Measurements from ENCODE around the gene TSHZ2. TPM values are rescaled to one million over a fixed set of nuclear protein-coding genes. Genes with fewer than 3 reads are reported as not detected.

TSHZ2 gene
- total RNA-seq, 1 donor from 2014 or later, result 1.6 TPM

DNA sequence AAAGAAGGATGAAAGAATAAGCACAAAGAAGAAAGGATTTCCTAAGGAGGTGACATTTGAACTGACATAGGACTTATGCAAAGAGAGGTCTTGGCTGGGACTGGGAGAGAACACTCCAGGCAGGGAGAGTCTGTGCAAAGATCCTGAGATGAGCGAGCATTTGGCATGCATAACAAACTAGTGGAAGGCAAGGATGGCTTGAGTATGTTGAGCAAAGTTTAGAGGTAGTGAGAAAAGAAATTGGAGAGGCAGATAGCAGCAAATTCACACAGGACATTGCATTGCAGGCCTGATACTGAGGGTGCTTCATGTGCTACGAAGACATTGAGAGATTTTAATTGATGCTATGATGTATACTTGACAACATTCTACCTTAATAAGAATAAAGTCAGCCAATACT is 383.6 kb downstream of the TSHZ2 start:
- TF ChIP-seq, protein P1, sequence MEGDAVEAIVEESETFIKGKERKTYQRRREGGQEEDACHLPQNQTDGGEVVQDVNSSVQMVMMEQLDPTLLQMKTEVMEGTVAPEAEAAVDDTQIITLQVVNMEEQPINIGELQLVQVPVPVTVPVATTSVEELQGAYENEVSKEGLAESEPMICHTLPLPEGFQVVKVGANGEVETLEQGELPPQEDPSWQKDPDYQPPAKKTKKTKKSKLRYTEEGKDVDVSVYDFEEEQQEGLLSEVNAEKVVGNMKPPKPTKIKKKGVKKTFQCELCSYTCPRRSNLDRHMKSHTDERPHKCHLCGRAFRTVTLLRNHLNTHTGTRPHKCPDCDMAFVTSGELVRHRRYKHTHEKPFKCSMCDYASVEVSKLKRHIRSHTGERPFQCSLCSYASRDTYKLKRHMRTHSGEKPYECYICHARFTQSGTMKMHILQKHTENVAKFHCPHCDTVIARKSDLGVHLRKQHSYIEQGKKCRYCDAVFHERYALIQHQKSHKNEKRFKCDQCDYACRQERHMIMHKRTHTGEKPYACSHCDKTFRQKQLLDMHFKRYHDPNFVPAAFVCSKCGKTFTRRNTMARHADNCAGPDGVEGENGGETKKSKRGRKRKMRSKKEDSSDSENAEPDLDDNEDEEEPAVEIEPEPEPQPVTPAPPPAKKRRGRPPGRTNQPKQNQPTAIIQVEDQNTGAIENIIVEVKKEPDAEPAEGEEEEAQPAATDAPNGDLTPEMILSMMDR (IDR thresholded peaks at IDR 0.05; ENCODE audit: insufficient read depth, low read length, severe bottlenecking), result no peak
- no peak overlapping the region for H3K4me3 ChIP-seq (ENCODE audit: low read depth, low read length)
- no peak for DNase-seq (ENCODE audit: low read depth)
- no peak for FAIRE-seq
- H3K27me3 ChIP-seq (ENCODE audit: control insufficient read depth, insufficient read depth, low read length), result no peaks in the 10 kb centered on the region
- H3K36me3 ChIP-seq (ENCODE audit: control insufficient read depth, insufficient read depth, low read length), result no peaks in the 10 kb centered on the region

DNA sequence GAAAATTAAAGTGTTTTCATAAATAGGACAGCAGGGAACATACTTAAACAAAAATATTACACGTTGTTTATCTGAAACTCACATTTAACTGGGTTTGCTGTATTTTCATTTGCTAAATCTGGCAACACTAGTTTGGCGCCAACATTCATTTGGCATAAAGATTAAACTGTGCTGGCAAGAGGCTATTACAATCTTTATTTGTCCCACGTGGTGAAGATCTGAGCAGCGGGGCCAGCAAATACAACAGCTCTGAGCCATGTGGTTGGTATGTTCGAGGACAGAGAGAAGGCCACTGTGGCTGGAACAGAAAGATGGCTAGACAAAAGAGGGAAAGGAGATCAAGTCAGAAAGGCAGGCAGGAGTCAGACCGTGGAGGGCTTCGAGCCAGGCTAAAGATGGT is 387.3 kb downstream of the TSHZ2 start:
- Histone ChIP-seq H3K27me3 (ENCODE audit: control insufficient read depth, insufficient read depth, low read length) (no peaks in the 10 kb centered on the region), H3K4me3 (ENCODE audit: low read depth, low read length) (no peak overlapping the region), H3K36me3 (ENCODE audit: control insufficient read depth, insufficient read depth, low read length) (no peaks in the 10 kb centered on the region)
- FAIRE-seq (no peak), DNase-seq (ENCODE audit: low read depth) (no peak)
- TF ChIP-seq, protein P1 (IDR thresholded peaks at IDR 0.05; ENCODE audit: insufficient read depth, low read length, severe bottlenecking), result no peak

DNA sequence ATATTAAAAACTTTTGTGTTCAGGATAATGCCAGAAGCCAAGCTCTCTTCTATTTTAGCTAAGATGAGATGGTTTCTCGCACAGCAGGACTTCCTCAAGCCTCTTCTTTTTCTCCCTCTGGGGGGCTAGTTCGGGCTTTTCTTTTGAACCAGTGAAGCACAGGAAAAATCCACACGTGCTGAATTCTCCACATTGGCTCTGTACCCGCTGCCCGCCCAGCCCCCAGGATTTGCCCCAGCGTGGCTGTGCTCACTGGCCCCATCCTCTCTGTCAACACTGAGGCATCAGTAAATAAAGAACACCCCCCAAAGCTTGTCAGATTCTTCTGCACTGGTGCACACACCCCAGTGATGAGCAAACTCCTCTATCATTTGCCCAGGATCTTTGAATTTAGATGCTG is 388.7 kb downstream of the TSHZ2 start:
- no peak for FAIRE-seq
- TF ChIP-seq, protein P1 (IDR thresholded peaks at IDR 0.05; ENCODE audit: insufficient read depth, low read length, severe bottlenecking), result no peak
- H3K4me3 ChIP-seq (ENCODE audit: low read depth, low read length), result no peak overlapping the region
- no peaks in the 10 kb centered on the region for H3K27me3 ChIP-seq (ENCODE audit: control insufficient read depth, insufficient read depth, low read length)
- H3K36me3 ChIP-seq (ENCODE audit: control insufficient read depth, insufficient read depth, low read length), result no peaks in the 10 kb centered on the region
- DNase-seq (ENCODE audit: low read depth), result no peak

DNA sequence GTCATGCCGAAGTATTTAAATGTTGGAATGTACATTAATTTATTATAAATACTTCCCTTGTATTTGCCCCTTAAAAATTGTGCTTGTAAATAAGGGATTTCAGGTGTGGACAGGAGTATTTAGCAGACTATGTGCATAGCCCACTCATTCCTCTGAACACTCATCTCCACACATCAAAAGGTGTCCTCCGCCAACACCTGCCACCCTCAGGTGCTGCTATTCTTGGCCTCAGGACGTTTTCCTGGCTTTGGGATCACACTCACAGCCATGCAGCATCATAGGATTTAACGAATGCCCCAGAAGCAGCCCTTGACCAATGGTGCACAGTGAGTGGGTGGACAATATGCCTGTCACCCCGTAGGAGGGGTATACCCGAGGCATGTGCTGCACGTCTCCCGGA is 390.6 kb downstream of the TSHZ2 start:
- FAIRE-seq (no peak), DNase-seq (ENCODE audit: low read depth) (no peak)
- TF ChIP-seq, protein P1 (IDR thresholded peaks at IDR 0.05; ENCODE audit: insufficient read depth, low read length, severe bottlenecking), result no peak
- no peaks in the 10 kb centered on the region for H3K36me3 ChIP-seq (ENCODE audit: control insufficient read depth, insufficient read depth, low read length)
- no peak overlapping the region for H3K4me3 ChIP-seq (ENCODE audit: low read depth, low read length)
- H3K27me3 ChIP-seq (ENCODE audit: control insufficient read depth, insufficient read depth, low read length), result no peaks in the 10 kb centered on the region

DNA sequence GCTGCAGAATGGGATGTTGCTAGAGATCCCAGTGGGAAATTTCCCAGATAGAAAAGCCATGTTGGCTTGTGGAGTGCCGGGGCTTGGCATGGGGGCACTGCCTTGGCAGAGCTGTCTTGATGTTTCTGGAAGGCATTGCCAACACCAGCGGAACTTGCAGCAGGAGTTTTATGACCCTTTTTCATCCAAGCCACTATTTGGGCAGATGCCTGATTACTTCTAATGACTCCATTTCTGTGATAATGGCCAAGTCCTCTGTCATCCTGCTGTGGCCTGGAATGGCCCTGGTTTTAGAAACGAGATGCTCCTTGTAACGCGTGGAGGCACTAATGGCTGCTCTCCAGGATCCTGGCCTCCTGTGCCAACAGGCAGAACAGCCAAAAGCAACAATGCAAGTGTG is 392.5 kb downstream of the TSHZ2 start:
- no peaks in the 10 kb centered on the region for H3K36me3 ChIP-seq (ENCODE audit: control insufficient read depth, insufficient read depth, low read length)
- H3K4me3 ChIP-seq (ENCODE audit: low read depth, low read length), result no peak overlapping the region
- TF ChIP-seq, protein P1 (IDR thresholded peaks at IDR 0.05; ENCODE audit: insufficient read depth, low read length, severe bottlenecking), result no peak
- FAIRE-seq (no peak), DNase-seq (ENCODE audit: low read depth) (no peak)
- no peaks in the 10 kb centered on the region for H3K27me3 ChIP-seq (ENCODE audit: control insufficient read depth, insufficient read depth, low read length)

DNA sequence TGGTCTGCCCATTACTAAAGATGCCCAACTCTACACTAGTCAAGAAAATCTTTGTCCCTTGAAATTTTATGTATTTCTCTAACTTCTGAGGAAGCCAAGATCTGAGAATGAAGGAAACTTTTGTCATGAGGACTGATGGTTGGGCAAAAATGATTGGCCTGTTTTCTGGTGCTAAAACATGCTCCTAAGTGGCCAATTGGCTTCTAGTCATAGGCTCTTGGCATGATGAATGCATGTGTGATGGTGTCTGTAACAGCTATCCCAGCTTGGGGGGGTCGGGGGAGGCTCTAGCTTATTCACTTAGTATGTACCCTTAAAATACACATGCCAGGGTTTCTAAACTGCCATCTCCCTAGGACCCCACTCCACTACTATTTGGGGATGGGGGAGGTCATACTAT is 392.9 kb downstream of the TSHZ2 start:
- Histone ChIP-seq H3K4me3 (ENCODE audit: low read depth, low read length) (no peak overlapping the region), H3K36me3 (ENCODE audit: control insufficient read depth, insufficient read depth, low read length) (no peaks in the 10 kb centered on the region), H3K27me3 (ENCODE audit: control insufficient read depth, insufficient read depth, low read length) (no peaks in the 10 kb centered on the region)
- TF ChIP-seq, protein P1 (IDR thresholded peaks at IDR 0.05; ENCODE audit: insufficient read depth, low read length, severe bottlenecking), result no peak
- no peak for DNase-seq (ENCODE audit: low read depth)
- FAIRE-seq, result no peak
